ENCODE measurements around the gene EFHB.

DNA sequence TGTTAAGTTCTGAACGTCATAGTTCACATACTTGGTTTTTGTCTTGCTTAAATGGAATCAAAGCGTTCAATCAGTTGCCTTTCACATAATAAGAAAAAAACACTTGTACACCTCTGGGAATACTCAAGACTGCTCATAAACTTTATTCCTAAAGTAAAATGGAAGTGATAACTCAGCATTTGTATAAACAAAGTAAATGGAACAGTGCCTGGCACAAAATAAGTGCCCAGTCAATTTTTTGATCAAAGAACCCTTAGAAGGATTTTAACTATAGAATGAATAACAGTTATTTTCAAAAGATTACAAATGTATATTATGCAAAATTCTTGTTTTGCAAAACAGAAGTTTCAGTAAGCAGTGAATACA, 14.2 kb upstream of the EFHB start:
- TF ChIP-seq, protein P1, sequence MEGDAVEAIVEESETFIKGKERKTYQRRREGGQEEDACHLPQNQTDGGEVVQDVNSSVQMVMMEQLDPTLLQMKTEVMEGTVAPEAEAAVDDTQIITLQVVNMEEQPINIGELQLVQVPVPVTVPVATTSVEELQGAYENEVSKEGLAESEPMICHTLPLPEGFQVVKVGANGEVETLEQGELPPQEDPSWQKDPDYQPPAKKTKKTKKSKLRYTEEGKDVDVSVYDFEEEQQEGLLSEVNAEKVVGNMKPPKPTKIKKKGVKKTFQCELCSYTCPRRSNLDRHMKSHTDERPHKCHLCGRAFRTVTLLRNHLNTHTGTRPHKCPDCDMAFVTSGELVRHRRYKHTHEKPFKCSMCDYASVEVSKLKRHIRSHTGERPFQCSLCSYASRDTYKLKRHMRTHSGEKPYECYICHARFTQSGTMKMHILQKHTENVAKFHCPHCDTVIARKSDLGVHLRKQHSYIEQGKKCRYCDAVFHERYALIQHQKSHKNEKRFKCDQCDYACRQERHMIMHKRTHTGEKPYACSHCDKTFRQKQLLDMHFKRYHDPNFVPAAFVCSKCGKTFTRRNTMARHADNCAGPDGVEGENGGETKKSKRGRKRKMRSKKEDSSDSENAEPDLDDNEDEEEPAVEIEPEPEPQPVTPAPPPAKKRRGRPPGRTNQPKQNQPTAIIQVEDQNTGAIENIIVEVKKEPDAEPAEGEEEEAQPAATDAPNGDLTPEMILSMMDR (IDR thresholded peaks at IDR 0.05), result no peak
- TF ChIP-seq POLR2A (IDR thresholded peaks at IDR 0.05) (no peak), POLR2AphosphoS5 (IDR thresholded peaks at IDR 0.05) (no peak)

All from suprapubic skin (tissue), 4 donors.